ENCODE results near the gene LATS2.

The LATS2 gene

GRCh38 chr13:21014502-21015170 lies 46.8 kb downstream of the LATS2 start:
- DNase-seq (ENCODE audit: low read depth): peak; percentile 92
- no peak for TF ChIP-seq CTCF (conservative IDR thresholded peaks at IDR 0.05; ENCODE audit: control insufficient read depth, insufficient read depth, low read depth, low read length)
- no peak overlapping the region for H3K4me3 ChIP-seq (ENCODE audit: control insufficient read depth, low read depth, low read length)

DNA sequence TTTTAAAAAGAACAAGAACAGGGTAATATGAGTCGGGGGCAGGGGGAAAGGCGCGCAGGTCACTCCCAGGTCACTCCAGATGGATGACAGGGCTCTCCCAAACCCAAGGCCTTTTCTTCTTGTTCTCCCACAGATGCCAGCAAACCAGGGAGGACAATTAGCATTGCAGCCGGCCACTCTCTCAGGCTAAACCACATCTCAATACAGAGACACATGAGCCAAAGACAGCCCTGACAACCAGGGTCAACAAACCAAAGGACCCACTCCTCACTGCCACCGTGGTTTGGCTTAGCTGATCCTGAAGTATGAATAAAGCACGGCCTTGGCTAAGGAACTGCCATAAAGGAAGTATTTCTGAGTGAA lies 47.3 kb downstream of the LATS2 start:
- DNase-seq (ENCODE audit: low read depth): no peak
- no peak for TF ChIP-seq CTCF (conservative IDR thresholded peaks at IDR 0.05; ENCODE audit: control insufficient read depth, insufficient read depth, low read depth, low read length)
- H3K4me3 ChIP-seq (ENCODE audit: control insufficient read depth, low read depth, low read length): no peak overlapping the region

- no peak overlapping the region for H3K4me3 ChIP-seq (ENCODE audit: control insufficient read depth, low read depth, low read length)
- DNase-seq (ENCODE audit: low read depth): no peak
- no peak for TF ChIP-seq CTCF (conservative IDR thresholded peaks at IDR 0.05; ENCODE audit: control insufficient read depth, insufficient read depth, low read depth, low read length)
Measured at GRCh38 chr13:21013682-21014038, 47.7 kb downstream of the LATS2 start.

DNA sequence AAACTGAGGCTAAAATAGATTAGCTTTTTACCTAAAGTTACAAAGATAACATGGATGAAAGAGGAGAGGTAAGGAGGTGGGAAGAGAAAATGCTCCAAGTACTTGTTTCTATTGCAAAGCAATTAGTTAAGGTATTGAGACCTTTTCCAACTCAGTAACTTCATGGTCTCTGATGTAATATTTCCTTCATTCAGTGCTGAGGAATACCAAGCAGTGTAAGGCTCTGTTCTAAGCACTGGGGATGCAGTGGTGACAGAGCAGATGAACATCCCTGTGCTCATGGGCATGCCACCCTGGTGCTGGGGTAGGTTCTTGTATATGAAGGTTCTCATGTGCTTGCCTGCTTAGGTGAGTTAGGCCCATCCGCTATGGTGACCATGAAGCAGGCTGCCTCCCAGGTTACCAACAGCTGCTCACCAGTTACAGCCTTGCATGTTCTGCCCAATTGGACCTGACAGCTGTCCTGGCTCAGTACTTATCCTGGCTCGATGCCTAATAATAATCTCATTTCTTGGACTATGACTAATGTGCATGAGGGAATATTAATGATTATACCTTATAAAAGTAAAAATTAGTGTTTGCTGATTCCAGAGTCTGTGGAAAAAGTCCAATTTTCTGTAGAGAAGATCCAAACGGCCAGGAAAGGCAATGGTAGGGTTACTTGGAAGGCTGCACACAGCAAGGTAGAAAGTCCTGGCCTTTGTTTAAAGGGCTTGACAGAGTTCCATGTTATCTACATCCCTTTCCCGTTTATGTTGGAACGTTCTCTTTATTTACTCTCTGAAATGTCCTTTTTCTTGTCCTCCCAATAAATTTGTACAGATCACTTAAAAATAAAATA lies 48.3 kb downstream of the LATS2 start:
- no peak for TF ChIP-seq CTCF (conservative IDR thresholded peaks at IDR 0.05; ENCODE audit: control insufficient read depth, insufficient read depth, low read depth, low read length)
- no peak for DNase-seq (ENCODE audit: low read depth)
- no peak overlapping the region for H3K4me3 ChIP-seq (ENCODE audit: control insufficient read depth, low read depth, low read length)

DNA sequence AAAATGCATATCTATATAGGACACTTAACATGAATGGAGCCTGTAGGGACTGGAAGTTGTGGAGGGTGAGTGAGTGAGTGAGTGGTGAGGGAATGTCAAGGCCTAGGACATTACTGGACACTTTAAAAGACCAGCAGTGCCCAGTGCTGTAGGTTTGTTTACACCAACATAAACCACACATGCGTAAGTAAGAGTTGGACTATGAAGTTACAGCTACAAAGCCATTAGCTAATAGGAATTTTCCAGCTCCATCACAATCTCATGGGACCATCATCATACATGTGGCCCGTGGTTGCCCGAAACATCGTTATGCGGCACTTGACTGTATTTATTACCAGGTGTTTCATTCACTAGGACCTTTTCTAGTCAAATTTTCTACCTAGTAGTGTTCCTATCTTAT lies 49.2 kb downstream of the LATS2 start:
- no peak for TF ChIP-seq CTCF (conservative IDR thresholded peaks at IDR 0.05; ENCODE audit: control insufficient read depth, insufficient read depth, low read depth, low read length)
- no peak for DNase-seq (ENCODE audit: low read depth)
- no peak overlapping the region for H3K4me3 ChIP-seq (ENCODE audit: control insufficient read depth, low read depth, low read length)

DNA sequence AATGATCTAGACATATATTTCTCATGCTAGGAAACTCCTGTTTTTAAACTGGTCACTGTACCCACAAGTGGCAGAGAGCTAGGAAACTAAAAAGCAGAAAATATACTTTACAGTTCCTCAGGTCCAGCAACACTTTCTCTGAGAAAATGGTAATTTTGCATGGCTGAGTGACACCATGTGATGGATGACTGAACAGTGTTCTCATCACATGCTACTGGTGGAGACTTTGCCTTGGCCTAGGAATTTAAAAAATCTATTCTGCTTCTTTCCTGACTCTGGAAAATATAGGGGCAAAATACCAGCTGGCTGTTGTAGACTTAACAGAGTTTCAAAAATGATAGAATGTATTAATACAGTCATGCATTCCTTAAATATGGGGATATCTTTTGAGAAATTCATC lies 50.0 kb downstream of the LATS2 start:
- H3K4me3 ChIP-seq (ENCODE audit: control insufficient read depth, low read depth, low read length): no peak overlapping the region
- no peak for DNase-seq (ENCODE audit: low read depth)
- no peak for TF ChIP-seq CTCF (conservative IDR thresholded peaks at IDR 0.05; ENCODE audit: control insufficient read depth, insufficient read depth, low read depth, low read length)
